Stimulated activated CD4-positive, alpha-beta T cell treated with anti-CD3 and anti-CD28 coated beads, Interleukin-1b, Interleukin-23, amount 100 ng/mL, for 24 hours (primary cell): ENCODE measurements around the gene EBNA1BP2.
"Not testable (repeated sequence)": the region's sequence is repeated elsewhere in the genome, so short reads cannot be mapped to it uniquely, and the experiment has no call there.

Experiments
- DNase-seq, 4 experiments: peaks; one replicate each; pipeline ENCODE4 v3.0.0-alpha.2; 2020; ENCODE audit warnings: low read depth in 4 of 4, low spot score in 1 of 4

EBNA1BP2 gene

DNA sequence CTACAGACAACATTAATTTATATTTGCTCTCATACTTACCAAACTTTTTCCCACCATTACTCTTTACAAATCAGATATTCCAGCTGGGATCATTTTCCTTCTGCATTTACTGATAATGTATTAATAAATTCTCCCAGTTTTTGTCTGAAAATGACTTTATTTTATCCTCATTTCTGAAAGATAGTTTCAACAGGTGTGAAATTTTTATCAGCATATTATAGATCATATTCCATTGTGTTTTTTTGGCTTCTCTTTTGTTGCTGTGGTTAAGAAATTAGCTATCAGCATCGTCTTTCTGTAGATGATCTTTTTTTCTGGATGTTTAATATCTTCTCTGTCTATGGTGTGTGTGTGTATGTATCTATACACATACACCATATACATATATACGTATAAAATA lies 2.8 kb upstream of the EBNA1BP2 start:
- DNase-seq: no peak

DNA sequence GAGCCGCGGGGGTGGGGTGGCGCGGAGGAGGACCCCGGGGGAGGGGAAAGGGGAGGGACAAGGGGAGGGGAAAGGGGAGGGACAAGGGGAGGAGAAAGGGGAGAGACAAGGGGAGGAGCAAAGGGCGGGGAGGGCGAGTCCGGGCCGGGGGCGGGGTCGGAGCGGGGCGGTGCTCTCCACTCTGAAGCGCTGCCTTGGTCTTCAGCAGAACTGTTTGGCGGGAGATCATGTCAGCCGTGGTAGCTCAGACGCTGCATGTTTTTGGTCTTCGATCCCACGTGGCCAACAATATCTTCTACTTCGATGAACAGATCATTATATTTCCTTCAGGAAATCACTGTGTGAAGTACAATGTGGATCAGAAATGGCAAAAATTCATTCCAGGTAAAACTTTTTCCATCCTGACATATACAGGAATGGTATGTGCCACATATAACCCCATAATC lies 460 bp upstream of the EBNA1BP2 start:
- peak; percentile 59 to 84 (median 75) for DNase-seq

GRCh38 chr1:43171312-43171875 lies 696 bp downstream of the EBNA1BP2 start:
- peak in 1 of 4 experiments; percentile 1 for DNase-seq

GRCh38 chr1:43165765-43166164 lies 6.3 kb downstream of the EBNA1BP2 start:
- DNase-seq: no peak

GRCh38 chr1:43165162-43165561 lies 6.9 kb downstream of the EBNA1BP2 start:
- DNase-seq: no peak

- DNase-seq: no peak
Measured at GRCh38 chr1:43156026-43156425, 16.1 kb downstream of the EBNA1BP2 start.

GRCh38 chr1:43153443-43153842 lies 18.6 kb downstream of the EBNA1BP2 start:
- no peak for DNase-seq

- no peak for DNase-seq
Measured at GRCh38 chr1:43152866-43153265, 19.2 kb downstream of the EBNA1BP2 start.

DNA sequence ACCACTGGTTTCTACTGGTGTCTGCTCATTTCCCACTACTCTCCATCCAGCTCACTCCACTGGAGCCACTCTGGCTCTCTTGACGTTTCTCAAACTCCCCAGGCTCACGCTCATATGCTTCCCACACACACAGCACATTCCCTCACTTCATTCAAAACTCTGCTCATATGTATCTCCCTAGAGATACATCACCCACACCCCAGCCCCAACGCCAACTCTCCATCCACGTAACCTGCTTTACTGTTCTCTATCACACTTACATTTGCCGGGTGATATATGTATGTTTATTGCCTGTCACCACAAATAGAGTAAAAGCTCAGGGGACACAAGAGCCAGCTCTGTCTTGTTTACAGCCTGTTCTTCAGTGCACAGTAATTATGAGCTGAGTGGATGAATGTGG lies 22.2 kb downstream of the EBNA1BP2 start:
- no peak for DNase-seq

GRCh38 chr1:43147625-43148327 lies 24.3 kb downstream of the EBNA1BP2 start:
- DNase-seq: peak in 3 of 4 experiments; percentile 5 to 31 (median 29)

GRCh38 chr1:43144237-43144636 lies 27.9 kb downstream of the EBNA1BP2 start:
- no peak for DNase-seq

- no peak for DNase-seq
Measured at GRCh38 chr1:43143441-43143888, 28.6 kb downstream of the EBNA1BP2 start.

DNA sequence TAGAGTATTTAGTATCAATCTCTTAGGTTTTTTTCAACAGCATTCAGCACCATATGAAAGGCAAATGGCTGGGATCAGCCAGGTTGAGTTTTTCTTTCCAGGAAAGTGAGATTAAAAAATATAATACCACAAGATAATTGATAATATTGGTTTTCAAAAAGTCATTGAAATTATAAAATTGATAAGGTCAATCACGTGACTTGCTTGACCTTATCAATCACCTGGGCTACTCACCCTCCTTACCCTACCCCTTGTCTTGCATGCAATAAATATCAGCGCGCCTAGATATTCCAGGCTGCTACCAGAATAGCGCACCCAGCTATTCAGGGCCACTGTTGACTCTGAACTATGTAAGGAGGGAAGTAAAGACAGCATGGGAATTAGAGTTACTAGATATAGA lies 31.5 kb downstream of the EBNA1BP2 start:
- DNase-seq: no peak

DNA sequence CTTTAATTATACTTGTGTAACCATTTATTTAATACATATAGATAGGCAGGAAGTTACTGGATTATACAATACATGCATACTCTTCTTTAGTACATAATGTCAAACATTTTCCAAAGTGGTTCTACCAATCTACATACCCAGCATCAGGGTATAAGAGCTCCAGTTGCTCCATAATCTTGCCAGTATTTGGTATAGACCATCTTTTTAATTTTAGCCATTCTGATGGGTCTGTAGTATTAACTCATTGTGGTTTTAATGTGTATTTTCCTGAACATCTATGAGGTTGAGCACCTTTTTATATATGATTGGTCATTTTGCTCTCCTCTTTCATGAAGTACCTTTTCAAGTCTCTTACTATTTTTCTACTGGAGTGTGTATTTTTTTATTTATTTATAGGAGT lies 32.1 kb downstream of the EBNA1BP2 start:
- no peak for DNase-seq

- DNase-seq: not testable (repeated sequence)
Measured at GRCh38 chr1:43139295-43139694, 32.8 kb downstream of the EBNA1BP2 start.

DNA sequence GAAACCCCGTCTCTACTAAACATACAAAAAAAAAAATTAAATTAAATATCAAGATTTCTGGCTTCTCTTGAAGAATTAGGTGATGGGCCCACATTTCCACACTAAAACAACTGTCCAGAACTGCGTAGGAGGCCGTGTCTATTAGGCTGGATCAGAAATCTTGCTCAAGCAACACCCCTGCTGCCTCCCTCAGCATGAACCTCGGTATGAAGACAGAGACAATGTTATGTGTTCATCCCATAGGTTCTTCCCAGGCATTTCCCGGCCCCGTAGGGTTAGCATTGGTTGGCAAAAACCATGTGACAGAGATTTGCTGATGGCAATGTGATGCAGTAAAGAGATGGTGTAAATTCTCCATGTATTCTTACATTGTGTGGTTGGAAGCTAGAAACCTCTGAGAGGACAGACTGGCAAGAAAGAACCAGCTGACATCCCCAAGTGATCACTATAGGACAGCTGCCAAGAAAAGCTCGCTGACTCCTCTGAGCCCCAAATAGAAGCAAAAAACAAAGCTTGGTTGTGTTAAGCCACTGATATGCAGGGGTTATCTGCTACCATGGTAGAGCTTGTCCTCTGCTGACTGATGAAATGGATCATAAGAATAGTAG lies 34.5 kb downstream of the EBNA1BP2 start:
- no peak for DNase-seq

DNA sequence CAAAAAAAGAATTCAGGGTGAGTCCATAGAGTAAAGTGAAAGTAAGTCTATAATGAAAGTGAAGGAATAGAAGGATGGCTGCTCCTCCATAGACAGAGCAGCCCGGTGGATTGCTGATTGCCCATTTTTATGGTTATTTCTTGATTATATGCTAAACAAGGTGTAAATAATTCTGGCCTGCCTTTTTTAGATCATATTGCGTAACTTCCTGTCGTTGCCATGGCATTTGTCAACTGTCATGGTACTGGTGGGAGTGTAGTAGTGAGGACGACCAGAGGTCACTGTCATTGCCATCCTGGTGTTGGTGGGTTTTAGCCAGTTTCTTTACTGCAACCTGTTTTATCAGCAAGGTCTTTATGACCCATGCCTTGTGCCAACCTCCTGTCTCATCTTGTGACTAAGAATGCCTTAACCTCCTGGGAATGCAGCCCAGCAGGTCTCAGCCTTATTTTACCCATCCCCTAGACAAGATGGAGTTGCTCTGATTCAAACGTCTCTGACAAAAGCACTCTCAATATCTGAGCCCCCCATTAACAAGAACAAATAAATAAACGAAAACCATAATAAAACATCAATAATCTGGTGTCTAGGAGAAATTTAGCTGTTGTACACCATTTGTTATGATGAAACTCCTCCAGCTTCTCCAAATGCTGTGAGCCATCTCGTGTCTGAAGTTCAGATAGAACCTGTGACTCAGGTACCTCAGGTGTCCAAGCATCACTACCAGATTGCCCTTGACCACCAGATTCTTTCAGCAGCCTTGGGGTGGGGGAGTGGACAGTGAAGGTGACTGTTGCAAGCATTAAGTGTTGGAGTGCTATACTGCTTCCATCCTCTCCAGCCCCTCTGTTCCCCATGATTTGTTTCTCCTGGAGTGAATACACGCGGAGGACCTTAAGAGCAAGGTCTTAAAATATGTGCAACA lies 36.0 kb downstream of the EBNA1BP2 start:
- DNase-seq: no peak

GRCh38 chr1:43134640-43135039 lies 37.5 kb downstream of the EBNA1BP2 start:
- DNase-seq: no peak

DNA sequence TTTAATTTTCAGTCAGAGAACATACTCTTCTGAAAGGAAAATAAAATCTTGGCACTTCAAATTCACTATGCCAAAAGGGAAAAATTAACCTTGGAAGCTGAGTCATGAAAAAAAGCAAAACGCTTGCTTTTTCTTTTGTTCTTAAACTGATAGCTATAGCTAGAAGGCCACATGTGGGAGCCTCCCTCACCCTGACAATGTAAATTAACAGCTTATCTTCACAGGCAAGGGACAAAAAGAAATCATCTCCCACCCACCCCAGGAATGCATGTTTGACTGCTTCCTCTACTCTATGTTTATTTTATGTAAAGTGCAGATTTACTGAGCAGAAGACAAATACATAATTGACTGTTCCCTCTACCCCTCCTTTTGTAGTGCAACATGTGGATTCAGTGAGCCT lies 38.0 kb downstream of the EBNA1BP2 start:
- DNase-seq: no peak

- no peak for DNase-seq
Measured at GRCh38 chr1:43129426-43129825, 42.7 kb downstream of the EBNA1BP2 start.

- DNase-seq: no peak
Measured at GRCh38 chr1:43128816-43129215, 43.3 kb downstream of the EBNA1BP2 start.
